Retinal pigment epithelial cell (primary cell): ENCODE data around the gene SAFB.

Experiments used
- DNase-seq: peaks from one replicate; pipeline ENCODE4 v3.0.0-alpha.2; 2010; ENCODE audit warnings: low read depth
- H3K4me3 ChIP-seq: 2 replicates; pipeline ENCODE4 v1.5.1; 2011; ENCODE audit warnings: mild to moderate bottlenecking, low read length, control low read depth, moderate library complexity
- TF ChIP-seq, protein P1 (sequence below): conservative IDR thresholded peaks from 2 replicates; pipeline ENCODE4 v1.5.1; 2011; ENCODE audit warnings: low read depth, low read length, control low read depth, inconsistent platforms

Gene SAFB

DNA sequence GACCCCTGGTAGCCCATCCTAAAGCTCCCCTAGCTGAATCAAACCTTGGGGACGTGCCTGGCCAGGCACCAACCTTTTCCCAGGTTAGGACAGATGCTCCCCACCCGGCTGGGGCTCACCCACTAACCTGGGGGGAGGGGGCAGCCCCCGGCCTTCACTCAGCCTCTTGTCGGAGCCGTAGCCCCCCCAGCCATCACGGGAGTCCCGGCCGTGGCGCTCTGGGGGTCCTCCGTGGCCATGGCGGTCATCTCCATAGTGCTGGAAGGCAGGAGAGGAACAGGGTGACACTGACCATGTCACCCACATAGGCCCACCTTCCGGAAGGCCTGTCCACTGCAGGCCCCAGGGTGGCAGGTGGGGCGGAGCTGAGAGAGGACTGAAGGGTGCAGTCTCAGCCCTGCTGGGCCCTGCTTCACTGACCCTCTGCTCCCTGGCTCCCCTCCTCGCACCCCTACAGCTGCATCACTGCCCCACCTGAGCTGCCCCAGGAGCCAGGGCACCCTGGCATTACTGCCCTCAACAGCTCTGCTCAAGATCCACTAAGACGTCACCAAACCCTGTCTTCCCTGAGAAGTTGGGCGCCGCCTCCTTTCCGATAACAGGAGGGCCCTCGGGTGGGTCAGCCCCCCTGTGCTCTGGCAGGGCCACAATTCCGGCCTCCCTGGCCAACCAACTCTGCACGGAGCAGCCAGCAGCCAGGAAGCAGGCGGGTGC, 32.6 kb upstream of the SAFB start:
- no peak overlapping the region for H3K4me3 ChIP-seq
- no peak for DNase-seq
- TF ChIP-seq, protein P1, sequence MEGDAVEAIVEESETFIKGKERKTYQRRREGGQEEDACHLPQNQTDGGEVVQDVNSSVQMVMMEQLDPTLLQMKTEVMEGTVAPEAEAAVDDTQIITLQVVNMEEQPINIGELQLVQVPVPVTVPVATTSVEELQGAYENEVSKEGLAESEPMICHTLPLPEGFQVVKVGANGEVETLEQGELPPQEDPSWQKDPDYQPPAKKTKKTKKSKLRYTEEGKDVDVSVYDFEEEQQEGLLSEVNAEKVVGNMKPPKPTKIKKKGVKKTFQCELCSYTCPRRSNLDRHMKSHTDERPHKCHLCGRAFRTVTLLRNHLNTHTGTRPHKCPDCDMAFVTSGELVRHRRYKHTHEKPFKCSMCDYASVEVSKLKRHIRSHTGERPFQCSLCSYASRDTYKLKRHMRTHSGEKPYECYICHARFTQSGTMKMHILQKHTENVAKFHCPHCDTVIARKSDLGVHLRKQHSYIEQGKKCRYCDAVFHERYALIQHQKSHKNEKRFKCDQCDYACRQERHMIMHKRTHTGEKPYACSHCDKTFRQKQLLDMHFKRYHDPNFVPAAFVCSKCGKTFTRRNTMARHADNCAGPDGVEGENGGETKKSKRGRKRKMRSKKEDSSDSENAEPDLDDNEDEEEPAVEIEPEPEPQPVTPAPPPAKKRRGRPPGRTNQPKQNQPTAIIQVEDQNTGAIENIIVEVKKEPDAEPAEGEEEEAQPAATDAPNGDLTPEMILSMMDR, result no peak

DNA sequence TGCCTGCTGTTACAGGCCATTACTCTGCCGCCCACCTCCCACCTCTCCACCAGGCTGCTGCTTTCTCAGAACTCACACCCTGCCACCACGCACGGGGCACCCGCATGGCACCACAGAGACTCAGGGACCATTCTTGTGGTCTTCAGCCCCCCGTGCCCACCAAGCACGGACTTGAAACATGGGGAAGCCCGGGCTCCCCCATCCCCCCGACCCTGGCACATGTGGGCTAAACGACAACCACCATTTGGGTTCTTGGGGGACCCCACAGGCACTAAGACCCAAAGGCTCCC, 32.1 kb upstream of the SAFB start:
- DNase-seq, result no peak
- no peak overlapping the region for H3K4me3 ChIP-seq
- TF ChIP-seq, protein P1, result no peak

DNA sequence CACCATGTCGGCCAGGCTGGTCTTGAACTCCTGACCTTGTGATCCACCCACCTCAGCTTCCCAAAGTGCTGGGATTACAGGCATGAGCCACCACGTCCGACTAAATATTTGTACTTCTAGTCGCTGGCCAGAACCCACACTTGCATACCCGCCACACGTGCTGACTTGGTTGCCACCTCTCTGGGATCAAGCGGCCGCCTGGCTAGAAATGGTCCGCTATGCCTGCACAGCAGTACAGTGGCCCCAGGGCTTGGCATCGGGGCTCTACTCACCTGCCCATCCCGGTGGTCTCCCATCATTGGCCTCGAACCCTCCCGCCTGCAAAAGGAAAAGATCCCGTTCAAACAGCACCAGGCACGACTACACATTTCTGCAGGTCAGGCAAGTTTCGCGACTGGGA, 31.4 kb upstream of the SAFB start:
- TF ChIP-seq, protein P1, result no peak
- H3K4me3 ChIP-seq, result no peak overlapping the region
- DNase-seq, result no peak

DNA sequence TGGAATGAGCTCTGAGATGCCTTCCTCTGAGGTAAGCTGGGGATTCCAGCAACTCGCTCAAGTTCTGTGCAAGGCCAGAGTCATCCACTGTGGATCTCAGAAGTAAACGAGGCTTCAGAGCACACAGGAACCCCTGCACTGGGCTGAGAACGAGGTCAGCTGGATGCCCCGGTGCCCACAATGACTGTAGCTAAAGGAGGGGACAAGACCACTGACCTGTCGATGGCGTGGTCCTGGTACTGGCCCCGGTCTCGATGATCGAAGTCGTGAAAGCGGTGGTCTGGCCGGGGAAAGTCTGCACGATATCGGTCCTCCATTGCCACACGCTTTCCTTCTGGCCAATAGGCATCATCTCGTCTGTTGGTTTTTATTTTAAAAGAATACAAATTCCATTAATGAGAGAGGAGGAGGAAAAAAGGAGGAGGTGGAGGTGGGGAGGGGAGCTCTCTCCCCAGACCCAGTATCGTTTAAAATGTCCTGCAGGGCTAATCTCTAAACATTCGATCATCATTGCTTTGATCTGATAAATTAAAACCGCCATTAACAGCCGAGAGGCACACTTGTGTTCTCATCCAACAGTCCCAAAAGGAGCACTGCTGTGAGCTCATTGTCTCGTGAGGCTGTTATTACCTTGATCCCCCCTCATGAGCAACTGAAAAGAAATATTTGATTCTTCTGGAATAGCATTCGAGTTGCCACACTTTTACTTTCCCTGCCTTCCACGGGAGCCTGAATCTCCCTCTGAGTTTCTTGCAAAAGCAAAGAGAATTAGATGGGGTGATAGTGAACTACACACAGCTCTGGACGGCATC, 30.1 kb upstream of the SAFB start:
- no peak for DNase-seq
- H3K4me3 ChIP-seq, result no peak overlapping the region
- TF ChIP-seq, protein P1, result no peak

DNA sequence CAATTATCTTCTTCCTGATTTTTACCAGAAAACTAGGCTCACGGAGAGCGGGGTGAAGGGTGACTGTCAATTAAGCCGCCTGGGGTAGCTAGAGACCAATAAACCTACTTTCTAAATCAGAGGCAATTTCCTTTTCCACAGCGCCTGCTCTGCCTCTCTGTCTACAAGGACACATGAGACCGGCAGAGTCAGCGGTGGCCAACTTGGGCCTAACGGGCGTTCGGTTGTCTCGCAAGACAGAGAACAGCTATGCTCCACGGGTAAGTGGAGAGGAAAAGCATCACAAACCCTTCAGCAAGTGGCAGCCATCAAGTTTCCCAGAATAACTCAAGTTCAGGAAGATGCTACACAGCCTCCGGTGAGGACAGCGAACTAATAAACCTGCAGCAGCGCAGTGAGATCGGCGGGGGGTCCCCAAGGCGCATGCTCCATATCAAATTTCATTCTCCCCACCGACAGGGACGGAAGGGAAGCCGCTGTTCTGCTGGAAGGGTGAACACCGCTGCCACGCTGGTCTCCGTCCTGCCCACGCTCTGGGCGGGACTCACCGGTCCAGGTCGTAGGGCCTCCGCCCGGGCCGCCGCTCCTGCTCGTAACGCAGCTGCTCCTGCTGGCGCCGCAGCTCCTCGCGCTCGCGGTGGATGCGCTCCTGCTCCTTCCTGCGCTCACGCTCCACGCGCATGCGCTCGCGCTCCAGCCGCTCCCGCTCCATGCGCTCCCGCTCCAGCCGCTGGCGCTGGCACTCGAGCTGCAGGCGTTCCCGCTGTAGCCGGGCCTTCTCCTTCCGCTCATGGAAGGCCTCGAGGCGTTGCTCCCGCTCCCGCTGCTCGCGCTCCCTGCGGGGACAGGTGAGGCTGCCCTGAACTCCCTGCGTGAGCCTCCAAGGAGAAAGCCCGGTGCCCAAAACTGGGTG, 29.3 kb upstream of the SAFB start:
- H3K4me3 ChIP-seq, result no peak overlapping the region
- TF ChIP-seq, protein P1, result no peak
- no peak for DNase-seq

DNA sequence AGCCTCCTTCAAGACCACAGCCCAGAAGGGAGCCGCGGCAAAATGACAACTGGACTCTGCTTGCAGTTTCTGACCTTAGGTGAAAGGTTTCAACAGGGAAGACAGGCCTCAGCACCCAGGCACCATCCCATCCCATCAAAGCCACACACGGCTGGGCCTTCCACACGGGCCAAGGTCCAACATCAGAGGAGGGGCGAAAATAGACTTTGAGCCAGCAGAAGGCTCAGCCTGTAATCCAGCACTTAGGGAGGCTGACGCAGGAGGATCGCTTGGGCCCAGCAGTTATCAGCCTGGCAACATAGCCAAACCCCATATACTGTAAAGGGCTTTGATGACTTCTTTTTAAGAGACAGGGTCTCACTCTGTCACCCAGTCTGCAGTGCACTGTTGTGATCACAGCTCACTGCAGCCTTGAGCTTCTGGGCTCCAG, 28.3 kb upstream of the SAFB start:
- DNase-seq, result no peak
- TF ChIP-seq, protein P1, result no peak
- H3K4me3 ChIP-seq, result no peak overlapping the region
